Immature natural killer cell (primary cell): ENCODE measurements around the gene NFIA. TPM values are rescaled to one million over a fixed set of nuclear protein-coding genes. Genes with fewer than 3 reads are reported as not detected.
A peak's percentile ranks its signal among the peaks of the same experiment; 100 is the strongest.

Source experiments
- DNase-seq, 3 donors: peaks; one replicate each; pipeline ENCODE4 v3.0.0; 2022; ENCODE audit warnings: mixed read lengths in 1 of 3
- H3K27ac Mint-ChIP-seq, 6 donors: one replicate each; pipeline ENCODE4 v1.8.0; 2020; ENCODE audit warnings: mixed read lengths in 6 of 6, mild to moderate bottlenecking in 5 of 6, inconsistent platforms in 4 of 6, moderate library complexity in 3 of 6
- H3K27me3 Mint-ChIP-seq, 3 donors: one replicate each; pipeline ENCODE4 v1.8.0; 2020 to 2021; ENCODE audit warnings: low read depth in 3 of 3, mild to moderate bottlenecking in 3 of 3, mixed read lengths in 3 of 3, moderate library complexity in 3 of 3, inconsistent platforms in 1 of 3
- H3K36me3 Mint-ChIP-seq, 3 donors: one replicate each; pipeline ENCODE4 v1.8.0; 2020; ENCODE audit warnings: mixed read lengths in 3 of 3, inconsistent platforms in 2 of 3, mild to moderate bottlenecking in 2 of 3
- H3K4me1 Mint-ChIP-seq, 2 donors: one replicate each; pipeline ENCODE4 v1.8.0; 2020; ENCODE audit warnings: inconsistent platforms in 2 of 2, mild to moderate bottlenecking in 2 of 2, mixed read lengths in 2 of 2, moderate library complexity in 1 of 2
- H3K4me3 Mint-ChIP-seq, 5 donors: one replicate each; pipeline ENCODE4 v1.8.0; 2020; ENCODE audit warnings: mild to moderate bottlenecking in 5 of 5, mixed read lengths in 5 of 5, inconsistent platforms in 3 of 5, moderate library complexity in 3 of 5
- H3K9me3 Mint-ChIP-seq, 6 donors: one replicate each; pipeline ENCODE4 v1.8.0; 2020; ENCODE audit warnings: mild to moderate bottlenecking in 6 of 6, mixed read lengths in 6 of 6, inconsistent platforms in 4 of 6, moderate library complexity in 3 of 6
- polyA plus RNA-seq, 3 donors: library from polyadenylated mRNA; unstranded; fragments of 300-500 nt; fragmentation: Illumina TruSeq; gene quantifications; one replicate each; pipeline ENCODE4 v1.2.3, GENCODE V29; 2021

NFIA gene
- polyA plus RNA-seq, 3 donors from 2014 or later = 1.7 to 11.5 (median 3.9) TPM

- H3K27ac Mint-ChIP-seq = no peak overlapping the region
- DNase-seq = no peak
- H3K4me1 Mint-ChIP-seq = no peaks in the 10 kb centered on the region
Measured at GRCh38 chr1:61370913-61371279, 288.5 kb downstream of the NFIA start.

GRCh38 chr1:61372944-61373343 lies 290.6 kb downstream of the NFIA start:
- no peaks in the 10 kb centered on the region for H3K4me1 Mint-ChIP-seq
- DNase-seq = no peak
- H3K9me3 Mint-ChIP-seq = peaks cover 0 to 3% (median 0%) of the 10 kb centered on the region in 6 donors
- peaks cover 0 to 2% (median 2%) of the 10 kb centered on the region in 3 donors for H3K27me3 Mint-ChIP-seq
- H3K27ac Mint-ChIP-seq = no peak overlapping the region
- no peak overlapping the region for H3K4me3 Mint-ChIP-seq
- H3K36me3 Mint-ChIP-seq = no peaks in the 10 kb centered on the region

More at GRCh38 chr1:61370913-61371279, 288.5 kb downstream of the NFIA start:
- H3K4me3 Mint-ChIP-seq = no peak overlapping the region
- H3K27me3 Mint-ChIP-seq = no peaks in the 10 kb centered on the region
- H3K9me3 Mint-ChIP-seq = peaks cover 0 to 3% (median 0%) of the 10 kb centered on the region in 6 donors
- H3K36me3 Mint-ChIP-seq = no peaks in the 10 kb centered on the region

DNA sequence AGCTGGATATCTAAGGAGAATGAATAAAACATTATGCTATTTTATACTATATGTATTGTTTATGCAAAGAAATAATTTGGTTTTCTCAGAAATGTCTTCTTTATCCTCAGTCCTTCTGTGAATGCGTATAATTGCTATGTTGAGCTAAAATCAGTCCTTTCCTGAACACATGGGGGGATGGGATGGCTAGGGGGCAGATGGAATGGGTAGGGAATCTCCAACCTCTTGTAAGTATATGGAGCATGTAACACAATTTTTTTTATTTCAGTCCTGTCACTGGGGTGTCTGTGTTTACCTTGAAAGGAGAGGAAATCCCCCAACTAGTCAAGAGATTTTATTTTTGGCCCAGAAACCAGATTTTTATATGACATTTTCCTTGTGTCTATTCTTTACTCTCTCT lies 291.8 kb downstream of the NFIA start:
- Mint-ChIP-seq H3K4me3 (no peak overlapping the region), H3K27me3 (peaks cover 0 to 2% (median 2%) of the 10 kb centered on the region in 3 donors), H3K9me3 (peaks cover 0 to under 1% (median 0%) of the 10 kb centered on the region in 6 donors), H3K4me1 (no peaks in the 10 kb centered on the region), H3K27ac (no peak overlapping the region), H3K36me3 (no peaks in the 10 kb centered on the region)
- no peak for DNase-seq

DNA sequence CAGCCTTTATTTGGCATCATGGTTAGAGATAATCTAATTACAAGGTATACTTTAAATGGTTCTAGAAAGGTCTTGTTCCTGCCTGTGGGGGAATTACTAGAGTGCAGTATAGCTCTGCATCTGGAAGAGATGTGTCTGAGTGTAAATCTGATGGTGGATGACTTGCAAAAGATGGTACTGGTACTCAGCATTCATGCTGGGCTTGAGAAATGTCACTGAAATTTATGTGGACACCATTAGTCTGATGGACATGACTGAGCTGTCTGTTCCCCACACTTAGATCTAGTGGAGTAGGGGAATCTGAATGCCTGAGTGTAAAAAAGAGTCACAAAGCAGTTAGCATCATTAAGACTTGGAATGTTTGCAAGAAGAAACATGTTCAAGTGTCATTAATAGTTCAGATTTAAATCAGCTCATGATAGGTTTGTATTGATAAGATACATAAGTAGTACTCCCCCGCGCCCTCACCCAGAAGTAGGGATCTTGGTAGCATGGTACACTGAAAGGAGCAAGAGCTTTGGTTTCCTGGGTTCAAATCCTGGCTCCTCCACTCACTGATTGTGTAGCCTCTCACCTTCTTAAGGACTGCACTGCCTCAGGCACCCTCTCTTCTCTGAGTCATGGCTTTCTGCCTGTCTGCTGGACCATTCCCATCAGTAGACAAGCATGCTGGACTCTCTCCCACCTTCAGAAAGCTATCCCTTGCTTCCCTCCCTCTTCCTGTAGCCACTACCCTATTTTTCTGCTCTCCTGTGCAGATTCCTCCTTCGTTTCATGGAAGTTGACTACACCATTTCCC lies 292.9 kb downstream of the NFIA start:
- no peaks in the 10 kb centered on the region for H3K9me3 Mint-ChIP-seq
- H3K4me1 Mint-ChIP-seq = no peaks in the 10 kb centered on the region
- no peaks in the 10 kb centered on the region for H3K36me3 Mint-ChIP-seq
- no peak for DNase-seq
- no peak overlapping the region for H3K4me3 Mint-ChIP-seq
- H3K27ac Mint-ChIP-seq = no peak overlapping the region
- peaks cover 0 to 2% (median 2%) of the 10 kb centered on the region in 3 donors for H3K27me3 Mint-ChIP-seq

DNA sequence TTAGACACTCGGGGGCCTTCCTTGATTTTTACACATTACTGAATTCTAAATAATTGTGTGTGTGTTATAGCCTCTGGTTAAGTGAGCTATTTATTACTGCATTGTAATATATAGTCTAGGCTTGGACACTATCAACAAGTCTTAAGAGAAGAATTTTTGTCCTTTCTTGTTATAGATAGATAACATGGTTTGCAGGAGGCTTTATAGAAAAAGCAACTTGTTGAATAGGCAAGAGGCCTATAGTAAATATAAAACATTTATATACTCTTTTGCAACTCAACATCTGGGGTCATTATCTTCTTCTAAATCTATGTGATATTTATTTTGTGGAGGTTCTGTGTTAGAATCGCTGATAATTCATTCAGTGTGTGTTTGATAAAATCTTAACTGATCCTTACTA lies 293.8 kb downstream of the NFIA start:
- Mint-ChIP-seq H3K9me3 (no peaks in the 10 kb centered on the region), H3K4me3 (no peak overlapping the region), H3K4me1 (no peaks in the 10 kb centered on the region), H3K27me3 (peaks cover 0 to 2% (median 2%) of the 10 kb centered on the region in 3 donors), H3K27ac (no peak overlapping the region), H3K36me3 (no peaks in the 10 kb centered on the region)
- DNase-seq = no peak

DNA sequence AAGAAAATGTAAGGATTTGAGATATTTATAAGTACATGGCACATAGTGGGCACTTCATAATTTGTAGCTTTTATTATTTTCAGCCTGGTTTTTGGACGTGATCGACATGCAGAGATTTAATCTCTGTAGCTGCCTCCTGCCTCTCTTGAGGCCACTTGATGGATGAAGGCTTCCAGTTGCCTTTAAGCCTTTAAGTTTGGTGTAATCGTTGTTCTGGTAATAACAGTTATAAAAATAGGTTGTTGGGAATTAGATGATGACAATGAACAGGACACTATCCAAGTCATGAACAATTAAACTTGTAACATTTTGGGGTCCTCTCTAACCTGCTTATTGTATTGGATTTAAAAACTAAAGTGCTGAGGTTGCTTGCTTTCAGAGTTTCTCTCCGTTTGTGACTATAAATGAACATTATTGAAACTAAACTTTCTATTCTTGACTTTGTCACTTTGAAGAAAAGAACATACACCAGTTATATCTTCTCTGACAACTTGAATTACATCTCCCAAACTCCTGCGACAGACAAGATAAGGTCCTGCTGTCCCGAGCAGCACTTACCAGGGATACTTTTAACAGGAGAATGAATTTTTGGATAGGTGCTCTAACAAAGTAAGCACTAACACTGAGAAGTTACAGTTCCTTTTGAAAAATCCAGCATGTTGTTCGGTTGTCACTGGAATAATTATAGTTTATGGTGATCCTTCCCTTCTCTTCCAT lies 295.0 kb downstream of the NFIA start:
- H3K36me3 Mint-ChIP-seq = no peaks in the 10 kb centered on the region
- no peak overlapping the region for H3K27ac Mint-ChIP-seq
- no peaks in the 10 kb centered on the region for H3K4me1 Mint-ChIP-seq
- peaks cover 0 to 2% (median 2%) of the 10 kb centered on the region in 3 donors for H3K27me3 Mint-ChIP-seq
- H3K9me3 Mint-ChIP-seq = no peaks in the 10 kb centered on the region
- DNase-seq = no peak
- H3K4me3 Mint-ChIP-seq = no peak overlapping the region

DNA sequence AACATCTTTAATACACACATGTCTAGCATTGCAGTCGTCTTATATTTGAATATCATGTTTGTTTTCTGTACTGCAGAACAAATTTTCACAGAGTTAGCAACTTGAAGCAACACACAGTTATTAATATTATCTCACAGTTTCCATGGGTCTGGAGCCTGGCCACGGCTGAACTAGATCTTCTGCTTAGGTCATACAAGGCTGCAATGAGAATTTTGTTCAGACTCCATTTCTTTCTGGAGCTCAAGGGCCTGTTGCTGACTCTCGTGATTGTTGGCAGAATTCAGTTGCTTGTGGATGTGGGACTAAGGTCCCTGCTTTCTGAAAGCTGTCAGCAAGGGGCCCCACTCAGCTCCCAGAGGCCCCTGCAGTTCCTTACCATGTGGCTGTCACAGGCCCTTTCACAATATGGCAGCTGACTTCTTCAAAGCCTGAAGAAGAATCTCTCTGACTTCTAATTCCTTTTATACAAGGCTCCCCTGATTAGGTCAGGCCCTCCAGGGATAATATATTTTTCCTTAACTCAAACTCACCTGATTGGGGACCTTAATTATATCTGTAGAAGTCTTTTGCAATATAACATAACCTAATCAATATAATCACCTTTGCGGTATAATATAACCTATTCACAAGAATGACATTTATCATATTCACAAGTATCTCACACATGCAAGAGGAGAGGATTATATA lies 296.3 kb downstream of the NFIA start:
- peaks cover 0 to 4% (median 3%) of the 10 kb centered on the region in 3 donors for H3K36me3 Mint-ChIP-seq

DNA sequence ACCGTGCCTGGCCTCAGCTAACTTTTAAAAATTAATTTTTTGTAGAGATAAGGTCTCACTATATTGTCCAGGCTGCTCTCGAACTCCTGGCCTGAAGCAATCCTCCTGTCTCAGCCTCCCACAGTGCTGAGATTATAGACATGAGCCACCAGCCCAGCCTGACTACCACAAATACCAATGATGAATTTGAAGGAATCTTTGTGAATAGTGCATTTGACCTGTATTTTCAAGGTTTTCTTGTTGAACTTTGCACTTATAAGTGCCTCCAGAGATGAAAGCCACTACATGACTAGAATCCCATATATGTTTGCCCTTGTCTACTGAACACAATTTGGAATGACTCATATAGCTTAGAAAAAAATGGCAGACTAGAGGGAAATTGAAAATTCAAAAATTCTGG lies 297.3 kb downstream of the NFIA start:
- no peak overlapping the region for H3K4me3 Mint-ChIP-seq
- peaks cover 0 to 10% (median 3%) of the 10 kb centered on the region in 3 donors for H3K36me3 Mint-ChIP-seq
- H3K9me3 Mint-ChIP-seq = no peaks in the 10 kb centered on the region
- H3K4me1 Mint-ChIP-seq = no peaks in the 10 kb centered on the region
- H3K27me3 Mint-ChIP-seq = peaks cover 0 to 2% (median 2%) of the 10 kb centered on the region in 3 donors
- no peak for DNase-seq
- no peak overlapping the region for H3K27ac Mint-ChIP-seq

More for the DNA sequence above, 296.3 kb downstream of the NFIA start:
- DNase-seq = no peak
- Mint-ChIP-seq H3K4me1 (no peaks in the 10 kb centered on the region), H3K27me3 (peaks cover 0 to 2% (median 2%) of the 10 kb centered on the region in 3 donors), H3K27ac (no peak overlapping the region), H3K4me3 (no peak overlapping the region), H3K9me3 (no peaks in the 10 kb centered on the region)

- Mint-ChIP-seq H3K9me3 (no peaks in the 10 kb centered on the region), H3K27ac (no peak overlapping the region), H3K4me3 (no peak overlapping the region), H3K4me1 (no peaks in the 10 kb centered on the region), H3K27me3 (peaks cover 0 to 2% (median 2%) of the 10 kb centered on the region in 3 donors), H3K36me3 (peaks cover 0 to 11% (median 3%) of the 10 kb centered on the region in 3 donors)
- DNase-seq = no peak
Measured at GRCh38 chr1:61380561-61380960, 298.2 kb downstream of the NFIA start.

- Mint-ChIP-seq H3K9me3 (peaks cover 0 to 1% (median 0%) of the 10 kb centered on the region in 6 donors), H3K4me3 (no peak overlapping the region), H3K27me3 (no peaks in the 10 kb centered on the region), H3K36me3 (peaks cover 0 to 15% (median 3%) of the 10 kb centered on the region in 3 donors), H3K4me1 (peaks cover 4 to 11% of the 10 kb centered on the region in 2 donors), H3K27ac (no peak overlapping the region)
- DNase-seq = no peak
Measured at GRCh38 chr1:61386323-61386722, 304.0 kb downstream of the NFIA start.

- peaks cover 0 to 1% (median 0%) of the 10 kb centered on the region in 6 donors for H3K9me3 Mint-ChIP-seq
- H3K4me3 Mint-ChIP-seq = peak overlapping the region in 1 of 5 donors; percentile 65
- H3K27ac Mint-ChIP-seq = peak overlapping the region in 1 of 6 donors; percentile 60
- H3K27me3 Mint-ChIP-seq = no peaks in the 10 kb centered on the region
- H3K4me1 Mint-ChIP-seq = peaks cover 4 to 11% of the 10 kb centered on the region in 2 donors
- H3K36me3 Mint-ChIP-seq = peaks cover 0 to 15% (median 3%) of the 10 kb centered on the region in 3 donors
- no peak for DNase-seq
Measured at GRCh38 chr1:61386770-61387169, 304.4 kb downstream of the NFIA start.

DNA sequence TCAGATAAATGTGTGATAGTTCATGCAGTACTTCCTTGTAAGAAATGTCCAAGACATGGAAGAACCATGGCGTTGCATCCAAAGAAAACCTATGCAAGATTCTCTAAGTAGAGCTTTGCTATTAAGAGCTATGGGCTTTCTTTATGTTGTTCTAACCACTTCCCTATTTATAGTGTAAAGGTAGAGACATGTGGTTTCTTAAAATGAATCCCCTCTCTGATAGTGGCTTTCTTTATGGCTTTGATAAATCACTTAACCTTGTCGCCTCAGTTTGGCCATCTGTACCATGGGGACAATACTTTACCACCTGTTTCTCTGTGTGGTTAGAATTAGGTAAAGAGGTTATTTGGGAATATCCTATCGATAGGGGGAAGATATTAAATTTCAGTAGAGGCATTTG lies 305.5 kb downstream of the NFIA start:
- Mint-ChIP-seq H3K27ac (no peak overlapping the region), H3K4me3 (peak overlapping the region in 1 of 5 donors; percentile 65), H3K9me3 (peaks cover 0 to 1% (median 0%) of the 10 kb centered on the region in 6 donors), H3K4me1 (peaks cover 4 to 11% of the 10 kb centered on the region in 2 donors), H3K27me3 (no peaks in the 10 kb centered on the region), H3K36me3 (peaks cover 0 to 15% (median 3%) of the 10 kb centered on the region in 3 donors)
- DNase-seq = no peak

DNA sequence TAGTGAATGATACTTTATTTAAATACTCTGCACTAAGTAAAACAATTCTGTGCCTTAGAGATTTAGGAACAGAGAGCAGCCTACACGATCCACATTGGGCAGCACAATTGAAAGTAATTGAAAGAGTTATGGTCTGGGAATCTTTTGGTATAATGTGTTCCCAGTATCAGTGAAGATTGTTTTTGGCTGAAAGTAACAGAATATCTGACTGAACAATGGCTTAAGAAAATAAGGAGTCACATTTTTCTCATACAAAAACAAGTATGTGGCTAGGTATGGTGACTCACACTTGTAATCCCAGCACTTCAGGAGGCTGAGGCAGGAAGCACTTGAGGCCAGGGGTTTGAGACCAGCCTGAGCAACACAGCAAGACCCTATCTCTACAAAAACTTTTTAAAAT lies 306.2 kb downstream of the NFIA start:
- Mint-ChIP-seq H3K27ac (no peak overlapping the region), H3K4me1 (peaks cover 4 to 11% of the 10 kb centered on the region in 2 donors), H3K4me3 (no peak overlapping the region), H3K36me3 (peaks cover 0 to 12% (median 0%) of the 10 kb centered on the region in 3 donors), H3K9me3 (peaks cover 0 to 1% (median 0%) of the 10 kb centered on the region in 6 donors), H3K27me3 (no peaks in the 10 kb centered on the region)
- DNase-seq = no peak
